HL-60/S4 treated with retinoic acid at 250 ng/mL for 4 days and 3 days (cell line): ENCODE data around the gene SCN4A.

Source experiments
- in situ Hi-C: fragments of 300-500 bp; cut with MboI; formaldehyde crosslinking; loops from 2 replicates; pipeline ENCODE4 v1.7.0; 2022; ENCODE audit warnings: low sequenced_read_pairs

SCN4A gene

GRCh38 chr17:63960006-63960405 is 12.7 kb downstream of the SCN4A start:
- in situ Hi-C loops = no loop called here

- in situ Hi-C loops = no loop called here
Observed at GRCh38 chr17:63956296-63956920, 16.3 kb downstream of the SCN4A start.

GRCh38 chr17:63955791-63956190 is 16.9 kb downstream of the SCN4A start:
- in situ Hi-C loops = no loop called here

GRCh38 chr17:63955232-63955631 is 17.5 kb downstream of the SCN4A start:
- in situ Hi-C loops = no loop called here

- in situ Hi-C loops = no loop called here
Observed at GRCh38 chr17:63954402-63955063, 18.2 kb downstream of the SCN4A start.

- in situ Hi-C loops = no loop called here
Observed at GRCh38 chr17:63950940-63951907, 21.5 kb downstream of the SCN4A start.

GRCh38 chr17:63949576-63950250 is 23.0 kb downstream of the SCN4A start:
- in situ Hi-C loops = no loop called here

- in situ Hi-C loops = no loop called here
Observed at GRCh38 chr17:63948521-63948920, 24.2 kb downstream of the SCN4A start.

GRCh38 chr17:63947711-63948330 is 24.9 kb downstream of the SCN4A start:
- in situ Hi-C loops = no loop called here

- in situ Hi-C loops = no loop called here
Observed at GRCh38 chr17:63946440-63947363, 26.0 kb downstream of the SCN4A start.

- in situ Hi-C loops = no loop called here
Observed at GRCh38 chr17:63945784-63946439, 26.8 kb downstream of the SCN4A start.

- in situ Hi-C loops = no loop called here
Observed at GRCh38 chr17:63944736-63945499, 27.8 kb downstream of the SCN4A start.

GRCh38 chr17:63943745-63944144 is 29.0 kb downstream of the SCN4A start:
- in situ Hi-C loops = no loop called here

GRCh38 chr17:63942309-63942985 is 30.3 kb downstream of the SCN4A start:
- in situ Hi-C loops = no loop called here

- in situ Hi-C loops = no loop called here
Observed at GRCh38 chr17:63941751-63942150, 31.0 kb downstream of the SCN4A start.

GRCh38 chr17:63941162-63941561 is 31.6 kb downstream of the SCN4A start:
- in situ Hi-C loops = no loop called here

- in situ Hi-C loops = no loop called here
Observed at GRCh38 chr17:63940584-63940983, 32.1 kb downstream of the SCN4A start.

- in situ Hi-C loops = no loop called here
Observed at GRCh38 chr17:63939884-63940283, 32.8 kb downstream of the SCN4A start.
